NCI-H1694 treated with DMSO at 0.1 percent for 48 hours (cell line): Measurements from ENCODE around the gene MUC6.
"Not testable (repeated sequence)": the region's sequence is repeated elsewhere in the genome, so short reads cannot be mapped to it uniquely, and the experiment has no call there.

ENCODE experiments used
- DNase-seq: peaks from one replicate; lab custom pipeline; 2025; lab: John Stamatoyannopoulos, UW

Gene MUC6

DNA sequence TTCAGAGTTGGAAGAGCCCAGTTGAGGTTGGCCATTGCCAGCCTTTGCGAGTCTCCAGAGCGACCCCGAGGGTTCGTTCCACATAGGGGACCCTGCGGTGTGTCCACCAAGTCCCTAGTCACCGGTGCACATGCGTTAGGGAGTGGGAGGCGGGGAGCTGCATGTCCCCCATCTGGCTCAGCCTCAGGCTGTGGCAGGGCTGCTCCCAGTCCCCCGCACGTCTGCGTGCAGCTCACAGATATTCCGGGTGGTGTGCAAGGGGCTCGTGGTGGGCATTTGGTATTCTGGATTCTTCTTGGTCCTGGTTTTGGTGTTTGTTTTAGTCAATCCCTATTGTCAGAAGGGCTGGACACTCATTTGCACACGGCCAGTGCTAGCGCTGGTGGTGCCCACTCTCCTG, 48.8 kb downstream of the MUC6 start:
- DNase-seq: no peak

DNA sequence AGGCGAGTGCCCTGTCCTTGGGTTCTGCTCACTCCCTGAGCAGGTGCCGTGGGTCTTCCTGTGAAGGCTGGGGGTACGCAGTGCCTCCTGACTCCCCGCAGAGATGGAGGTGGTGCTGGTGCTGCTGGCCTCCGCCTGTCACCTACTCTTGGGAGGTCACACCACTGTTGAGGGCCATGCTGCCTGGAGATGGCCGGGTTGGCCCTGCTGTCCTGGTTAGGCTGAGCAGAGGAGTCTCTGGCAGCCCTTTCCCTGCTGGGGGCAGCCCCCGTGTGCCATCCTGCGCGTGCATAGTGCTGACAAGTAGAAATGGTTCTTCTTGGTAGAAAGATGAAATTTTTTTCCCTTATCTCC, 49.6 kb downstream of the MUC6 start:
- DNase-seq: no peak

DNA sequence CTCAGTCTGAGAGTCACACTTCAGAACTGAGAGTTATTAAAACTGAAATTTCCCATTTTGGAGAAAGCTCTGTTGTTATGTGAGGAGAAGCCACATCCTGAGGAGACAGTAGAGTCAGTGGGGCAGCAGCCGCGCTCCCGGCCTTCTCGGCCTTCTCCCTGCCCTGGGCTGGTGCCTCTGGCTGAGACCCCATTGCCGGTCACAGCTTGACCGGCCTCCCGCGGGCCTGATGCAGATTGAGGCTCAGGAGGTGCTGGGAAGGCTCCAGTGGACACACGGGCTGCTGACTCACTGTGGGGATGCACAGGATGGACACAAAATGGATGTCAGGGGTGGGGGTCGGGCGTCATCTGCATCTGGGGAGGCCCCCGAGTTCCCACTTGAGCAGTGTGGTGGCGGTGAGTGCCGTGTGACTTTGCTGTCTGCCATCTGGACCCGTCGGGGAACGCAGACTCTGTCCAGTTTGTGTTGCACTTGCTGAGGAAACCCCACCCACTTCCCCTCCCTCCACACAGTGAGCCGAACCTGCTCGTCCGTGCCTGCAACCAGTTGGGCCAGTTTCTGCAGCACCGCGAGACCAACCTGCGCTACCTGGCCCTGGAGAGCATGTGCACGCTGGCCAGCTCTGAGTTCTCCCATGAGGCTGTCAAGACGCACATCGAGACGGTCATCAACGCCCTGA, 50.1 kb downstream of the MUC6 start:
- DNase-seq: no peak

DNA sequence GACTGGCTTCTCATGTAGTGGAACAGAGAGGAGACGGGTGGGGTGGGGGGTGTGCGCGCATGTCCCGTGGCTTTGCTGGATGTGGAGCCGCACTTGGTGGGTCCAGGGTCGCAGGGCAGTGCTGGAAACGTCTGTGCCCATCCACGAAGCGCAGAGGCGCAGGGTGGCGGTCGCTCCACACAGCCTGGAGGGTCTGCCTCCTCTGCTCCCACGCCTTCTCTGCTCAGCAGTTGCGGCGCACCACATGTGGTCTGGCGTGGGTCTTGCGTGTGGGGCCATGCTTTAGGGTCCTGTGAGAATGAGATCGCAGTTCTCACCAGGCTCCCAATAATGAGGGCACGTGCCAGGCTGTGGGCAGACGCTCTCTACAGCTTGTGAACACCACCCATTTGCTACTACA, 50.7 kb downstream of the MUC6 start:
- DNase-seq: no peak

DNA sequence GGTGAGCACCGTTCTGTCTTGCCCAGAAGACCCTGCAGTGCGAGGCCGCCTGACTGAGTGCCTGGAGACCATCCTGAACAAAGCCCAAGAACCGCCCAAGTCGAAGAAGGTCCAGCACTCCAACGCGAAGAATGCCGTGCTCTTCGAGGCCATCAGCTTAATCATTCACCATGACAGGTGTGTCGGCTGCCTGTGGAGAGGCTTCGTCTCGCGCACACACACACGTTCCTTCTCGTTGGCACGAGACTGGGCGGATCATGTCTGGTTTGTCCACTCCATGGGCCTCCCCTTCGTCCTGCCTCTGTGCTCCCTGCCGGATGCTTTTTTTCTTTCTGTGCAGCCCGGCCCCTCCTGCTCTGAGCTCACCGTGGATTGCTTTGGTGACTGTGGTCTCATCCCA, 51.1 kb downstream of the MUC6 start:
- no peak for DNase-seq

DNA sequence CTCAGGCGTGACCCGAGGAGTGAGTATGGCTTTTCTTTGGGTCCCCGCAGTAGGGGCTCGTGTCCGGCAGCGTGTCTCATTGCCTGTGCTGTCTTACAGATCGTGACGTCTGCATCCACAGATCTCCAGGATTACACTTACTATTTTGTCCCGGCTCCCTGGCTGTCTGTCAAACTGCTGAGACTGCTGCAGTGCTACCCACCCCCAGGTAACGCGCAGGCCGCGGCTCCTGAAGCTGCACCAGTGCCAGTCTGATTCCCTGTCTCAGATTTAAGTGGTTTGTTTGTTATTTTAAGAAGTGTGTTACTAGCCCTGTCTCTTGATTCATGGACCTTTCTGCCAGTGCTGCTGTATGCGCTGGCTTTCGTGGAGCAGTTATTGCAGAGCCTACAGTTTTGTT, 52.0 kb downstream of the MUC6 start:
- DNase-seq: no peak

DNA sequence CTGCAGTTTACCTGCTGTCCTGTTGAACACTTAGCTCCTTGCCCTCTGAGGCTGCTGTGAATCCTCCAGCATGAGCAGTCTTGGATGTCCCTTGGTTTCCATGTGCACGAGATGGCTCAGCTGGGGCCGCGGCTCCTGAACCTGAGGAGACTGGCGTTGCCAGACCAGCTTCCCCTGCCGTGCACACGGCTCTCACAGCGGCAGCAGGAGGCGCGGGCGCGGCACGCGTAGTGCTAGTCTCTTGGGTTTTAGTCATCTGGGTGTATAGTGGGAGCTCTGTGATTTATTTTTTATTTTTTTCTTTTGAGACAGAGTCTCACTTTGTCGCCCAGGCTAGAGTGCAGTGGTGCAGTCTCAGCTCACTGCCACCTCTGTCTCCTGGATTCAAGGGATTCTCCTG, 54.8 kb downstream of the MUC6 start:
- no peak for DNase-seq

DNA sequence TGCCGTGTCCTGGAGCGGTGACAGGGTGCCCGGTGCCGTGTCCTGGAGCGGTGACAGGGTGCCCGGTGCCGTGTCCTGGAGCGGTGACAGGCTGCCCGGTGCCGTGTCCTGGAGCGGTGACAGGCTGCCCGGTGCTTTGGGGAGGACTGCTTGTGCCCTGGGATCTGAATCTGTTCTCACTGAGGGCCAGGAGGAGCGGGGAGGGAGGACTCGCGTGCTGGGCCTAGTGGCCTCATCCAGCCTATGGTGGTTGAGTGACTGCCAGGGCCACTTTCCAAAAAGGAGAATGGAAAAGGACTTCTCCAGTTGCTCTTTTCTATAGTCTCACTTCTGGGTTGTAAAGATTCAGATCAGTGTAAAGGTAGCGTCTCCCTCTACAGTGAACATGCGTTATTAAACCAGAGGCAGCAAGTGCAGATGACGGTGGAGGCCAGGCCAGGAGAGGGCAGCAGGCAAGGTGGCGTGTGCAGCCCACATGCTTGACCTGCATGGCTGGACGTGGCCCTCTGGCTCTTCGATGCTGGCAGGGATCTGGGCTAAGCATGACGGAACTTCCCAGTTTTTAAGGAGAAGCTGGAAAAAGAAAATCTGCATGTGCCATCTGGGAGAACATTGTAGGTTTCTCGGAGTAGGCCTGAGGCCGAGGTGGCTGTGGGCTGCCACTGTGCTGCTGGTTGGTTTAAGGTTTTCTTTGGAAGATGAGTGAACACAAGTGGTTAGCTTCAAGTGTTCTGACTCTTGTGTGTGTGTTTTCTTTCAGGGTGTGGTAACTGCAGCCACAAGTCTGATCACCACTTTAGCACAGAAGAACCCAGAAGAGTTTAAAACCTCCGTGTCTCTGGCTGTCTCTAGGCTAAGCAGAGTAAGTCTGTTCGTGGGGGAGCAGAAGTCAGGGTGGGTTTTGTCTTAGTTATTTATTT, 55.8 kb downstream of the MUC6 start:
- DNase-seq: no peak

DNA sequence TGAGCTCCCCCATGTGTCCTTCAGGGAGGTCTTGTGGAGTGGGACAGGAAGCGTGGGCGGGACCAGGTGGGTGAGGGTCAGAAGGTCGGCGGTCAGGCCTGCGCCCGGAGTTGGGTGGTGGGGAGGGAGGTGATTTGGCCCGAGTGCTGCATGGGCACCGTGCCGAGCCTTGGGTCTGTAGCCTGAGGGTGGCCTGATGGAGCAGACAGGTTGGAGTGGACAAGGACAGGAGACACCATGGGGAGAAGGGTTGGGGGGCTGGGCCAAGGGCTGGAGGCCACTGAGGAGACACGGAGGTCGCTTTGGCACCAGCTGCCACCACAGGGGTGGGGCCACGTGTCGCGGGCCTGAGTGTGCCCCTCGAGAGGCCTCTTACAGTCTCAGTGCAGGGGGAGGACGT, 57.7 kb downstream of the MUC6 start:
- no peak for DNase-seq

DNA sequence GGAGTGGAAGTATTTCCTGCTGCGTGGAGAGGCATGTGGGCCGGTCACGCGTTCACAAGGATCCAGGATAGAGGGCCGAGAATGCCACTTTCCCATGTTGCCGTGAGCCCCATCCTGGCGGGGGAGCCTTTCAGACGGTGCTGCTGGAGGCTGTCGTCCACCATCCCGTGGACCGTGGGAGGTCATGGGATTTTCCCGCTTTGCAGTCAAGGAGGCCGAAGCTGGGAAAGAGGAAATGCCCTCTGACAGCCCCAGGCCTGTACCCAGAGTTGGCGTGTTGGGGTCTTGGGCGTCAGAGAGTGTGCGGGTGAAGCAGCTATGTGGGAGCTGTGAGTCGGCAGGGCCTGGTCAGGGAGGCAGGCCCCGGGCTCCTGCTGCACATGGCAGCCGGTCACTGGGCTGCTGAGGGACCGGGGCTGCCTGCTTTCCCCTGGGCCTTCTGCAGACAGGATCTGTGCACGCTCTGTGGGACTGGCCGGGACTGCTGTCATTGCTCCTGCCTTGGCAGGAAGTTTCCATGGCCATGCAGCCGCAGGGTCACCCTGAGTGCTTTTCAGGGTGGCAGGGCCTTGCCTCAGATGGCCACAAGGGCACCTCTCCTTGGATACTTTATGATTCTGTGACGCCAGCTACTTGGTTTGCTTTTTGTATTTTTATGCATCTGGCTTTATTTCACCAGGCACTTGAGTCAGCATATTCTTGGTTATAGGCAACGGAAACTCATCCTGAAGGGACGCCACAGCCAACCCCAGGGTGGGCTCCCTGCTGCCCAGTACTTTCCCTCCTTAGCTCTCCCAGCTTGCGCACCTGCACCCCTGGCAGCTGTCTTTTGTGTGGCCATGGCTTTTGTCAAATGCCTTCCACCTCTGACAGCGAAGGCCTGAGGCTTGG, 58.4 kb downstream of the MUC6 start:
- DNase-seq: no peak

DNA sequence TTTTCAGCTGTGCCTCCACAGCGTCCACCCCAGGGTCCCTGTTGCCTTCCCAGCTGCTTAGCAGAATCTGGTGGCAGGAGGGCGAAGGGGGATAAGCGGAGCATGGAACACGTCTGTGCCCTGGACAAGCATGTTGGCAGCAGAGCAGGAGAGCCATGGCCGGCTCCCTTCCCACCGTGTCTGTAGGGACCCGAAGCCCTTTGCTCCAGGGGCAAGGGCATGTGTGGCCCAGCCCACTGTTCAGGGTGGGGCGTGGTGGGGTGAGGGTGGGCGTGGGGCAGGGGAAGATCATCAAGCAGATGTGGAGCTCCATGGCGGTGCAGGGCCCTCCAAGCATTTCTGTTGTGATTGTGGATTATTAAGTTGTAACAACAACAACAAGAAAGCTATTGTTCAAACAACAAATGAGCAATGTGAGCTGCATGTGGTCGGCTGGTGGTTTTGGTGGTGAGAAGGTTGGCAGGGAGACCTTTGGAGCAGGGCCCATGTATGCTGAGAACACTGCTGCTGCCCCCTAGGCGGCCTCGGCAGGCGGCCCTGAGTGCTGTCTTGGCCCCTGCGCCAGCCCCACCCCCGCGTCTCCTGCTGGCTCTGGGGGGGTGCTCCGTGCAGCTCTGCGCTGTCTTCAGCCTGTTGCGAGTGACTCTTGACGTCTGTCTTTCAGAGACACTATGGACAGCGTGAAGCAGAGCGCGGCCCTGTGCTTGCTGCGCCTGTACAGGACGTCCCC, 59.9 kb downstream of the MUC6 start:
- DNase-seq: no peak

DNA sequence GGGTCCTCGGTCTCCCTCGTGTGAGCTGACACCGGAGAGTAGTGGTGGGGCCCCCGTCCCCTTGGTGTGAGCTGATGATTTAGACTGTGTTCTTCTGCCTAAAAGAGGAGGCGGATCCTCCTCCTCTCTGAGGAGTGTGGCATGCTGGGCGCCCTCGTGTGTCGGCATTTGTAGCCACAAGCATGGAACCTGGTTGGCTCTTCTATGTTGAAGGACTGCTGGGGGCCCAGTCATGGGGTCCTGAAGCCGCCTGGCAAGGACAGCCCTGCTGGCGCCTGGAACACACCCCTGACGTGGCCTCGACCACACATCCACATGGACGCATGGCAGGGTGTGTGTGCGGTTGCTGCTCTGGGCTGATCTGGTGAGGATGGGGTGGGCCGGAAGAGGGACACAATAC, 60.7 kb downstream of the MUC6 start:
- no peak for DNase-seq

DNA sequence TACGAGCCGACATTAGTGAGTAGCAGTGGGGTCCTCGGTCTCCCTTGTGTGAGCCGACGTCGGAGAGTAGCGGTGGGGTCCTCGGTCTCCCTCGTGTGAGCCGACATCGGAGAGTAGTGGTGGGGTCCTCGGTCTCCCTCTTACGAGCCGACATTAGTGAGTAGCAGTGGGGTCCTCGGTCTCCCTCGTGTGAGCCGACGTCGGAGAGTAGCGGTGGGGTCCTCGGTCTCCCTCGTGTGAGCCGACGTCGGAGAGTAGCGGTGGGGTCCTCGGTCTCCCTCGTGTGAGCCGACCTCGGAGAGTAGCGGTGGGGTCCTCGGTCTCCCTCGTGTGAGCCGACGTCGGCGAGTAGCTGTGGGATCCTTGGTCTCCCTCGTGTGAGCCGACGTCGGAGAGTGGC, 61.1 kb downstream of the MUC6 start:
- not testable (repeated sequence) for DNase-seq

DNA sequence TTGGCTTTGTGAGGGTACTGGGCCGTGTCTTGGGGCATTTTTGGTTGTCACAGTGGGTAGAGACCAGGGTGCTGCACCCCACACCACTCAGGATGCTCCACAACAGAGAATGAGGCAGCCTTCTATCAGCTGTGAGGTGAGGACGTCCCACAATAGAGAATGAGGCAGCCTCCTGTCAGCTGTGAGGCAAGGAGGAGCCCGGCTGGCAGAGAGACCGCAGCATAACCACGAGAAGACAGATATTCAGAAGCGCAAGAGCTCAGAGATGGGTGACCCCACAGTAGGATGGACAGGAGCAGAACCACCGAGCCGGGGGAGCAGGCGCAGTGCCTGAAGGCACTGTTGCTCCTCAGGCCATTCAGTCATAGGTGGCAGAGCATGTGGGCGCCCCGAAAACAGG, 63.3 kb downstream of the MUC6 start:
- DNase-seq: no peak

DNA sequence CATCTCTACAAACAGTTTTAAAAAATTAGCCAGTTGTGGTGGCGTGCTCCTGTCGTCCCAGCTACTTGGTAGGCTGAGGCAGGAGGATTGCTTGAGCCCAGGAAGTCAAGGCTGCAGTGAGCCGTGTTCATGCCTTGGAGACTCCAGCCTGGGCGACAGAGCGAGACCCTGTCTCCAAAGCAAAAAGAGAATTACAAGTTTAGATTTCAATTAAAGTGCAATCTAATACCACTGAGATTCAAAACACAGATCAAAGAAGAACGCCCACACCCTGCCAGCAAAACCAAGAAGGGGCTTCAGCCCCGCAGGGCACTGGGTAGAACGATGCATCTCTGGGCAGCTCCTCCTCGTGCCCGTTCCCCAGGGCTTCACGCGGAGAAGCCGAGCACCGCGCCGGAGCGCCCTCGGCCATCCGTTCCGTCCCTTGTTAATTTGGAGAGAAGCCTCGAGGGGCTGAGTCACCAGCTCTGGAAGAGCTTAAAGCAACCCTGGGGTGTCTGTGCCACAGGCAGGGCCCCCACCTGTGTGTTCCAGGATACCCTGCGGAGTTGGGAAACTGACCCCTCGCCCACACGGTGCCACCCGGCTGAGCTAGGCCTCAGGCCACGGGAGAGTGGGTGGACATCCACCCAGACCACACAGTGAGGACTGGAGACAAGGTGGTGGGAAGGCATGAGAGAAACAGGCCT, 63.9 kb downstream of the MUC6 start:
- DNase-seq: no peak

DNA sequence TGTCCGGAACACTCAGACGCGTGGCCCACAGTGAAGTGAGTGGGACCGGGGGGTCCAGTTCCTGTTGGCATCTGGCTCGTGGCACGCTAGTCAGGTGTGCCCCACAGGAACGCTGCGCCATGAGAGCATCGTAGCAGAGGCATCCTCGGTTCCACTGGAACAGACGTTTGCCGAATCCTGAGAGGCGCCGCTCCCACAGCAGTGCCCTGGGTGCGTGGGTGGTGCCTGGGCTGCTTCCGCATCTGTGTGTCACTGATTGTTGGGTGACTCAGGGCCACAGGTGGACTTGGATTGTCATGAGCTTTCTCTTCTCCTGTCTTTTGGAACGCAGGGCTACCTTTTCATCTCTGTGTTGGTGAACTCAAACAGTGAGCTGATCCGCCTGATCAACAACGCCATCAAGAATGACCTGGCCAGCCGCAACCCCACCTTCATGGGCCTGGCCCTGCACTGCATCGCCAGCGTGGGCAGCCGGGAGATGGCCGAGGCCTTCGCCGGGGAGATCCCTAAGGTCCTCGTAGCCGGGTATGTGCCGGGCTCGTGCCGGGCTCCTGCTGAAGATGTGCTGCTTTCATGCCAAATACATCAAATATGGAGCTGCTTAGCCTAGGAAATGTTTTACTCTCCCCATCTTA, 64.7 kb downstream of the MUC6 start:
- DNase-seq: no peak

DNA sequence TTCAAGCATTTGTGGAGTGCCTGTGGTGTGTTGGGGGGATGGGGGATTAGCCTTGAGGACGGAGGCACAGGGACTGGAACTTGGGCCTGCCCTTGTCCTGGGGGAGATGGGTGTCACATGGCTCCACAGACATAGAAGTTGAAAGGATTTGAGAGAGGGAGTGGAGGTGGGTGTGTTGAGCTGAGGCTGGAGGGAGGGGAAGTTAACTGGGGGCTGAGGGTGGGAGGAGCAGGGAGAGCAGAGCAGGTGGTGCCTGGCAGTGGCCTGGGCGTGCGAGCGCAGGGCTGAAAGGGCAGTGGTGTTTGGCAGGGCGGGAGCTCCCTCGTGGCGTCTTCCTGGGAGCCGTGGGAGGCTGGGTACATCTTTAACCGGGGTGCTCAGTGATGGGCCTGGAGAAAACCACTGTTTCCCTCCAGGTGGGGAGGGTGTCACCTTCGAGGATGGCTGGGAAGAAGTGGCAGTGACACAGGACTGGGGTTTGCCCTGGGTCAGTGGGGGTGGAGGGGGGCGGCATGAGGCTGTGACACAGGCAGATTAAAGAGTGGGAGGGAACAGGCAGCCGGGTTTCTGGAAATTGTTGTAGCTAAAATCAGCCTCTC, 65.3 kb downstream of the MUC6 start:
- DNase-seq: no peak

DNA sequence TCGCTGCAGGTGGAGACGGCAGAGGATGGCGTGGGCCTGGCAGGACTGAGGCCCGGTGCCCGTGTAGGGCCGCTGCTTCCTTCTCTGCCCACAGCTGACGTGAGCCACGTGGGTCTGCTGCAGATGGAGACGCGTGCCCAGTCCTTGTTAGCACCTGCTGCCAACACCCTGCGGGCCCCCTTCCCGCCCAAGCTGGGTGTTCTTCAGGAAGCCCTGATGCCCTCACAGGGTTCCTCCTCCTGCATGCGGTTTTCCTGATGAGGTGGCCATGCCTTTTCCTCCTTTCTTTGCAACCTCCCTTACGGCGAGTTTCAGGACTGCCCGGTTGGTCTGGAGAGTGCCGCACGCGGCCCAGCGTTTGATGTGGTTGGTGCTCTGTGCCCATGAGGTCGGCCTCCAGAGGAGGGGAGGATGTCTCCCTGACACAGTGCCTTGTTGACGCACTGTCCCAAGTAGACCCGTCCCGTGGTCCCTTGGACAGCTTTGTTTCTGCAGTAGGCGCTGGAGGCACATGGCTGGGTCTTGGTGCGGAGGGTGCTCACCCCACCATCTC, 66.1 kb downstream of the MUC6 start:
- no peak for DNase-seq

DNA sequence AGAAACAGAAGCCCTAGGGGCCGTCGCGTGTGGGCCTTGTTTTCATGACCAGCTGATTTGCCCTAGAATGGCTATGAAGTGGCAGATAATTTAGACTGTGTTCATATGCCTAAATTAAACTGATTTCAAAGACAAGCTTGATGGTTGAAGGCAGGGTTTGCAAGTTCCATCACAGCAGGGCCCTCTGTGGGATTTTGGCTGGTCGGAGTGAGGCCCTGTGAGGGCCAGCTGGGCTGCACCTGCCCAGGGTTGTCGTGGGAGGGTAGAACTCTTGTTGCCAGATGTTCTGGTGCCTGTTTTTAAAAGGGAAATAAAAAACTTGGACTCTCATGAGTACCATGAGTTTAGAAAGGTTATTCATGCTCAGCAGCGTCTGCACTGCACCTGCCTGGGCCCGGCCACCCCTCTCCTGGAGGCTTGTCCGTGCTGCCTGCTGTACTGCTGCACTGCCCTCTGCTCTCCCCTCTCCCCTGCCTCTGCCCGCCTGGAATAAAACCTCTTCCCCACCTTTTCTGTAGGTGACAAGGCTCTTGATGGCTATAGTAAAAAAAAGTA, 66.8 kb downstream of the MUC6 start:
- no peak for DNase-seq

DNA sequence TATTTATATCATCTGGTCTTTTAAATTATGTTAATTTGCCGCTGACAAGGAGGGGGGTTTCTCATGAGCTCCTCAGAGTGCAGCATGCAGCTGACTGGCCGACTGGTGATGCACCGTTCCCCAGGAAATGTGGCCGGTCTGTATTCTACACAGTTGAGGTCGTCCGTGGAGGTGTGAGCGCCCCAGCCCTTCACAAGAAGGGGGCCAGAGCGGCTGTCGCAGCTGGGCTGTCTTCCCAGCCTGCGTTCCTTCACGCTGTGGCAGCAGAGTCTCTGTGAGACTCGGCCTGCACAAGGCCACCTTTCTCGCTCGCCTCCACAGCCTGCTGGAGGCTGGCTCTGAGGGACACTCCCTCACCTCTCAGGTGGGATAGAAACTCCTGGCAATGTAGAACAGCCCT, 67.7 kb downstream of the MUC6 start:
- no peak for DNase-seq
